PC-9 (cell line): Measurements from ENCODE around the gene MPPED2. TPM values are rescaled to one million over a fixed set of nuclear protein-coding genes. Genes with fewer than 3 reads are reported as not detected.

Experiments
- BruUV-seq: library from RNA; stranded (reverse); fragments of 400-500 nt; replicated peaks from 2 replicates; lab custom pipeline; 2021; lab: Mats Ljungman, UMichigan
- CTCF ChIA-PET: fragments of 300-600 bp; sonication (Branson Sonifier 250); formaldehyde crosslinking; loops from one replicate; lab custom pipeline; 2022; ENCODE audit warnings: antibody characterized with exemption; lab: Charles Lee
- POLR2A ChIA-PET: fragments of 300-600 bp; sonication (Branson Sonifier 250); formaldehyde crosslinking; loops from one replicate; lab custom pipeline; 2022; ENCODE audit warnings: antibody characterized with exemption; ENCODE audit not compliant: unreplicated experiment; lab: Charles Lee
- DNase-seq, 2 experiments: peaks; one replicate each; pipeline versions ENCODE4 v3.0.0 to v3.0.0-alpha.2; 2015 to 2022; ENCODE audit warnings: mixed read lengths in 1 of 2
- H2AFZ ChIP-seq: fragments of 200-600 bp; sonication (generic); 2 replicates; pipeline ENCODE4 v1.8.1; 2017; ENCODE audit warnings: antibody characterized with exemption
- H3F3A ChIP-seq: fragments of 200-600 bp; sonication (generic); 2 replicates; pipeline ENCODE4 v1.8.1; 2017; ENCODE audit warnings: antibody characterized with exemption, mild to moderate bottlenecking, low read depth; ENCODE audit not compliant: insufficient read depth
- H3K27ac ChIP-seq: fragments of 200-600 bp; sonication (generic); 2 replicates; pipeline ENCODE4 v1.6.1; 2016; ENCODE audit warnings: mixed run types
- H3K27me3 ChIP-seq: fragments of 200-600 bp; sonication (generic); 2 replicates; pipeline ENCODE4 v1.6.1; 2016; ENCODE audit warnings: low read depth, mixed run types; ENCODE audit not compliant: insufficient read depth
- H3K36me3 ChIP-seq: fragments of 200-600 bp; sonication (generic); 2 replicates; pipeline ENCODE4 v1.6.1; 2016; ENCODE audit warnings: low read depth, mixed run types
- H3K4me1 ChIP-seq: fragments of 200-600 bp; sonication (generic); replicated peaks from 2 replicates; pipeline ENCODE4 v1.6.1; 2016; ENCODE audit warnings: mixed run types; ENCODE audit not compliant: insufficient read depth
- H3K4me2 ChIP-seq: fragments of 200-600 bp; sonication (generic); 2 replicates; pipeline ENCODE4 v1.6.1; 2017; ENCODE audit warnings: mixed run types
- H3K4me3 ChIP-seq: fragments of 200-600 bp; sonication (generic); 2 replicates; pipeline ENCODE4 v1.6.1; 2016; ENCODE audit warnings: mixed run types
- H3K79me2 ChIP-seq: fragments of 200-600 bp; sonication (generic); 2 replicates; pipeline ENCODE4 v1.6.1; 2017; ENCODE audit warnings: low read depth, mixed run types
- H3K9me2 ChIP-seq: fragments of 200-600 bp; sonication (generic); 2 replicates; pipeline ENCODE4 v1.8.1; 2017; ENCODE audit warnings: mild to moderate bottlenecking; ENCODE audit not compliant: insufficient read depth
- H3K9me3 ChIP-seq: fragments of 200-600 bp; sonication (generic); 2 replicates; pipeline ENCODE4 v1.8.1; 2016; ENCODE audit warnings: low read depth; ENCODE audit not compliant: insufficient read depth
- H4K20me1 ChIP-seq: fragments of 200-600 bp; sonication (generic); 2 replicates; pipeline ENCODE4 v1.8.1; 2017; ENCODE audit not compliant: insufficient read depth
- EZH2 ChIP-seq: fragments of 200-600 bp; sonication (generic); IDR thresholded peaks from 2 replicates; pipeline ENCODE4 v1.8.0; 2017; ENCODE audit warnings: antibody characterized with exemption, low read depth
- intact Hi-C: fragments of 100-400 bp; cut with micrococcal nuclease; formaldehyde crosslinking; loops from one replicate; pipeline ENCODE4 v1.10.0; 2022; ENCODE audit not compliant: unreplicated experiment
- total RNA-seq: library from RNA; stranded (reverse); gene quantifications from 2 replicates; pipeline ENCODE4 v1.2.3, GENCODE V29; 2021
- TF ChIP-seq, protein P1 (sequence below): fragments of 200-600 bp; sonication (generic); conservative IDR thresholded peaks from 2 replicates; pipeline ENCODE4 v1.6.1; 2017; ENCODE audit warnings: mixed run types, antibody characterized with exemption, mild to moderate bottlenecking, moderate library complexity

The MPPED2 gene
- total RNA-seq, 1 experiment from 2014 or later: not detected

DNA sequence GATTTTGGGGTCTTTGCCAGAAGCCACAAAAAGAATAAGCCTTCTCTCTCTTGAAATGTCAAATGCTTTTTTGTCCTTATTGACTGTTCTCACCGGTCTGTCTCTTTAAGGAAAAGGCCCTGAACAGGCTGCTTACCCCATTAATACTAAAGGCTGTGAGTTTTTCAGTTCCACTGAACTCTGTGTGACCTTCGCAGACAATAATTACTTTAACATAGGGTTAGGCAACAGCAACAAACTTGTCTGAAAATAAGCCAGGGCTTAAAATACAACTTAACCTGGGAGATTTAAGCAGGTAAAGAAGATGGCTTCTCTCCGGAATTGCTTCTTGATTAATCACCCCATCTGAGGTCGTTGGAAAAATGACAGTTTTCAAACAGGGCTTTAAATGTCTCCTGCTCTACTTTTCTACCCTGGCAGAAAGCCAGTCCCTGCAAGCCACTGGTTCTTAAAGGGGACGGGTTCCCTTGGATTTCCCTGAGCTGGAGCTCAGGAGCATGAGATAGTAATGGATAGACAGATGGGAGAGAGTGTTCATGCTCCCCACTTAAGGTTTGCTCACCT is 193.8 kb downstream of the MPPED2 start:
- H3K4me2 ChIP-seq: no peak overlapping the region
- no peaks in the 10 kb centered on the region for H3K79me2 ChIP-seq
- H3K36me3 ChIP-seq: no peaks in the 10 kb centered on the region
- no peak overlapping the region for H3K27ac ChIP-seq
- no TSS peak for BruUV-seq
- ChIA-PET CTCF (no interaction called here), POLR2A (no interaction called here)
- H3K4me3 ChIP-seq: no peak overlapping the region
- TF ChIP-seq EZH2: no peak
- TF ChIP-seq, protein P1, sequence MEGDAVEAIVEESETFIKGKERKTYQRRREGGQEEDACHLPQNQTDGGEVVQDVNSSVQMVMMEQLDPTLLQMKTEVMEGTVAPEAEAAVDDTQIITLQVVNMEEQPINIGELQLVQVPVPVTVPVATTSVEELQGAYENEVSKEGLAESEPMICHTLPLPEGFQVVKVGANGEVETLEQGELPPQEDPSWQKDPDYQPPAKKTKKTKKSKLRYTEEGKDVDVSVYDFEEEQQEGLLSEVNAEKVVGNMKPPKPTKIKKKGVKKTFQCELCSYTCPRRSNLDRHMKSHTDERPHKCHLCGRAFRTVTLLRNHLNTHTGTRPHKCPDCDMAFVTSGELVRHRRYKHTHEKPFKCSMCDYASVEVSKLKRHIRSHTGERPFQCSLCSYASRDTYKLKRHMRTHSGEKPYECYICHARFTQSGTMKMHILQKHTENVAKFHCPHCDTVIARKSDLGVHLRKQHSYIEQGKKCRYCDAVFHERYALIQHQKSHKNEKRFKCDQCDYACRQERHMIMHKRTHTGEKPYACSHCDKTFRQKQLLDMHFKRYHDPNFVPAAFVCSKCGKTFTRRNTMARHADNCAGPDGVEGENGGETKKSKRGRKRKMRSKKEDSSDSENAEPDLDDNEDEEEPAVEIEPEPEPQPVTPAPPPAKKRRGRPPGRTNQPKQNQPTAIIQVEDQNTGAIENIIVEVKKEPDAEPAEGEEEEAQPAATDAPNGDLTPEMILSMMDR: no peak
- no peaks in the 10 kb centered on the region for H3K4me1 ChIP-seq
- H2AFZ ChIP-seq: no peak overlapping the region
- peaks cover 19% of the 10 kb centered on the region for H3K27me3 ChIP-seq
- H3K9me2 ChIP-seq: no peaks in the 10 kb centered on the region
- intact Hi-C loops: no loop called here
- no peaks in the 10 kb centered on the region for H3K9me3 ChIP-seq
- H4K20me1 ChIP-seq: no peaks in the 10 kb centered on the region
- H3F3A ChIP-seq: no peaks in the 10 kb centered on the region
- DNase-seq: no peak

GRCh38 chr11:30388957-30389356 is 197.2 kb downstream of the MPPED2 start:
- H3K4me3 ChIP-seq: no peak overlapping the region
- no peaks in the 10 kb centered on the region for H3K79me2 ChIP-seq
- TF ChIP-seq EZH2: no peak
- TF ChIP-seq, protein P1: no peak
- no peak overlapping the region for H3K27ac ChIP-seq
- H2AFZ ChIP-seq: no peak overlapping the region
- no peaks in the 10 kb centered on the region for H3F3A ChIP-seq
- intact Hi-C loops: no loop called here
- CTCF ChIA-PET: no interaction called here
- no peaks in the 10 kb centered on the region for H3K4me1 ChIP-seq
- peaks cover 42% of the 10 kb centered on the region for H3K27me3 ChIP-seq
- no TSS peak for BruUV-seq
- POLR2A ChIA-PET: no interaction called here
- no peaks in the 10 kb centered on the region; the same call in 1 of the 2 replicates for H4K20me1 ChIP-seq
- H3K4me2 ChIP-seq: no peak overlapping the region
- H3K9me2 ChIP-seq: no peaks in the 10 kb centered on the region
- no peaks in the 10 kb centered on the region for H3K9me3 ChIP-seq
- DNase-seq: no peak
- no peaks in the 10 kb centered on the region for H3K36me3 ChIP-seq

GRCh38 chr11:30387891-30388861 is 198.0 kb downstream of the MPPED2 start:
- intact Hi-C loops: no loop called here
- Histone ChIP-seq H3K27ac (no peak overlapping the region), H3K27me3 (peaks cover 45% of the 10 kb centered on the region), H3K4me3 (no peak overlapping the region), H3K9me3 (no peaks in the 10 kb centered on the region), H3K4me2 (no peak overlapping the region), H3K79me2 (no peaks in the 10 kb centered on the region), H3F3A (no peaks in the 10 kb centered on the region), H4K20me1 (no peaks in the 10 kb centered on the region; the same call in 1 of the 2 replicates), H3K4me1 (no peaks in the 10 kb centered on the region), H2AFZ (no peak overlapping the region), H3K36me3 (no peaks in the 10 kb centered on the region), H3K9me2 (no peaks in the 10 kb centered on the region)
- POLR2A ChIA-PET: no interaction called here
- no peak for TF ChIP-seq EZH2
- TF ChIP-seq, protein P1: no peak
- no TSS peak for BruUV-seq
- CTCF ChIA-PET: no interaction called here
- DNase-seq: no peak
